OCI-LY7 (cell line): ENCODE results near the gene PRKCA.

Experiments
- CTCF ChIP-seq: fragments of 200-600 bp; sonication (generic); conservative IDR thresholded peaks from 2 replicates; pipeline ENCODE4 v1.5.1; 2014; ENCODE audit warnings: mild to moderate bottlenecking, antibody characterized with exemption, low read length, moderate library complexity, mixed read lengths
- EZH2phosphoT487 ChIP-seq: fragments of 200-600 bp; sonication (generic); IDR thresholded peaks from 2 replicates; pipeline ENCODE4 v1.6.1; 2018; ENCODE audit warnings: low read depth, borderline replicate concordance, mild to moderate bottlenecking, mixed run types, antibody characterized with exemption, low read length, moderate library complexity, mixed read lengths

GRCh38 chr17:66684261-66684660, 381.8 kb downstream of the PRKCA start:
- TF ChIP-seq CTCF (no peak), EZH2phosphoT487 (no peak)
